AML-193 (cell line): ENCODE results near the gene LRRC66.

Experiments used
- DNase-seq, 2 experiments: peaks; one replicate each; lab custom pipeline; 2025; lab: John Stamatoyannopoulos, UW

Gene LRRC66, protein sequence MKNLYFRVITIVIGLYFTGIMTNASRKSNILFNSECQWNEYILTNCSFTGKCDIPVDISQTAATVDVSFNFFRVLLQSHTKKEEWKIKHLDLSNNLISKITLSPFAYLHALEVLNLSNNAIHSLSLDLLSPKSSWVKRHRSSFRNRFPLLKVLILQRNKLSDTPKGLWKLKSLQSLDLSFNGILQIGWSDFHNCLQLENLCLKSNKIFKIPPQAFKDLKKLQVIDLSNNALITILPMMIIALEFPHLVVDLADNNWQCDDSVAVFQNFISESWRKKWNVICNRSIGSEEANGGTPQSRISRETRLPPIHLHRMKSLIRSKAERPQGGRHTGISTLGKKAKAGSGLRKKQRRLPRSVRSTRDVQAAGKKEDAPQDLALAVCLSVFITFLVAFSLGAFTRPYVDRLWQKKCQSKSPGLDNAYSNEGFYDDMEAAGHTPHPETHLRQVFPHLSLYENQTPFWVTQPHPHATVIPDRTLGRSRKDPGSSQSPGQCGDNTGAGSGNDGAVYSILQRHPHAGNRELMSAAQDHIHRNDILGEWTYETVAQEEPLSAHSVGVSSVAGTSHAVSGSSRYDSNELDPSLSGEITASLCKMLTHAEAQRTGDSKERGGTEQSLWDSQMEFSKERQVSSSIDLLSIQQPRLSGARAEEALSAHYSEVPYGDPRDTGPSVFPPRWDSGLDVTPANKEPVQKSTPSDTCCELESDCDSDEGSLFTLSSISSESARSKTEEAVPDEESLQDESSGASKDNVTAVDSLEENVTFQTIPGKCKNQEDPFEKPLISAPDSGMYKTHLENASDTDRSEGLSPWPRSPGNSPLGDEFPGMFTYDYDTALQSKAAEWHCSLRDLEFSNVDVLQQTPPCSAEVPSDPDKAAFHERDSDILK

DNA sequence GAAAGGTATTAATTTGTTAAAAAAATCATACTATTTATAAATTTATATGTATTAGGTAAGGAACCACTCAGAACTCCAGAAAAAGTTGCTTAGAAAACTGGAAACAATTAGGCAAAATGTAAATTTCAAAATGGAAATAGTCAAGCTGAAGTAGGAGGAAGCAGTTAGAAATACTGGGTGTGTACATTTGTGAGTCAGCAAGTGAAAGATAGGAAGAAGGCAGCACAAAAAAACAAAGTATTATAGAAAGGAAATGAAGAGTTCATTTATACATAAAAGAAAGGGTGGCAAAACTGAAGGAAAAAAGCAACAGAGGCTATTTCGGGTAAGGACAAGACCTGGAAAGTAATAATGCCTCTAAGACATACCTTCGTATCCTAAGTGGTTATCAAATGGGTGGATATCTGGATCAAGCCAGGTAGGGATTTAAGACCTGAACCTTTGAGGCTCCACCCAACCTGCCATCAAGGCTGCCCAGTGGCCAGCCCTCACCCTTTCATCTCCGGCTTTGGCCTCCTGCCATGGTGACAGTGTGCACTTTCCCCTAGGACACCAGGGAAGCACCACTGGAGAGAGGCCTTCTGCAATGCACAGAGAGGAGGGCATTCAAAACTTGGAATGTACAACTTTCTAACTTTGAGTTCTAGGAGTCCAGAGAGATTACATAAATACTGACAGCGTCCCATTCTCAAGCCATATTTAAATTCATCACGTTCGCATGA, at the start of gene LRRC66:
TSS of gene LRRC66 (minus strand) at position 428 of the 722 bp plus-strand sequence. CDS start 2,750 bp downstream, outside the sequence.
- no peak for DNase-seq

DNA sequence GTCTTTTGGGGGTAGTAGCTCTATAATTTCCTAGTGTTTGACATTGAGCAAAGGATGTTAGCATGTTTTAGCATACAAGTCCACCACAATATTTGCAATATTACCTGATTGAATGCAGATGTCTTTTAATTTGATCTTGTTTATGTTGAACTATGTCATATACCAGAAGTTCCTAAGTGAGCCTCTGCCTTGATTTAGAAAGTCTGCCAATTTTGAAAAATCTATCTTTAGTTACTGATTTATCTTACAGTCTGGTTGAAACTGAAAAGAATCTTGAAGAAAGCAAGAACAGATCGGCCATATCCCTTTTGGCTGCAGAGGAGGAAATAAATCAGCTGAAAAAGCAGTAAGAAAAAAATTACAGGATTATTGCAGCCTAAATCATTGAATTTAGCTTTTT, 49.4 kb upstream of the LRRC66 start:
- no peak for DNase-seq

DNA sequence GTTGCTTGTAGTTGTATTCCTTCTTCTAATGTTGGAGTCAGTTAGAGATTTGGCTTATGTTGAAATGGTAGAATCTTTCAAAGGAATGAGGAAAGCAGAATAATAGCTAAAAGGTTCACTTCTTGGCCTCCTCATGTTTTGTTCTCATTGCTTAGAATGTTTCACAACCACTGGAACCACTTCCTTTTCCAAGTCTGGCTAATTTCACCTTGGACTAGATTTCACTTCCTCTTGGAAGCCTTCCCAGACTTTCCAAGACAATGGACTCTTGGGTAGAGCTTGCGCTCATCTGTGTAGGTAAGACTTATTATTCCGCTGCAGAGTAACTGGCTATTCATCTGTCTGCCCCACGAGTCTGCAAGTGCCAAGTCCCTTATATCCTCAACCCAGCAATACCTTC, 39.2 kb upstream of the LRRC66 start:
- no peak for DNase-seq

DNA sequence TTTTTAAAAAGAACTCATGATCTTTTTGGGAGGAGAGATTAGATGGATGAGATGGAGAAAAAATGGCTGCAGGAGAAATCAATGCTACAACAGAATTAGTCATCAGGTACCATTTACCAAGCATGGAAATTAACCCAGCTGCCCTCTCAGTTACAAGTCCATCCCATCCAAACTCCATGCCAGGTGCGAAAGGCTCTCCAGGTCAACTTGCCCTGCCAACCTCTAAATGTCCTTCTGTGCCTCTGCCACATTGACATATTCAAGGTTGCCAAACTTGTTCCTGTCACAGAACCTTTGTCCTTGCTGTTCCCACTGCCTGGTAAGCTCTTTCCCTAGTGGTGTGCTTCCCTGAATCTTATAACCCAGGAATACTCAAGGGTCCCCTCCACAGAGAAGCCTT, 38.1 kb upstream of the LRRC66 start:
- DNase-seq: no peak

DNA sequence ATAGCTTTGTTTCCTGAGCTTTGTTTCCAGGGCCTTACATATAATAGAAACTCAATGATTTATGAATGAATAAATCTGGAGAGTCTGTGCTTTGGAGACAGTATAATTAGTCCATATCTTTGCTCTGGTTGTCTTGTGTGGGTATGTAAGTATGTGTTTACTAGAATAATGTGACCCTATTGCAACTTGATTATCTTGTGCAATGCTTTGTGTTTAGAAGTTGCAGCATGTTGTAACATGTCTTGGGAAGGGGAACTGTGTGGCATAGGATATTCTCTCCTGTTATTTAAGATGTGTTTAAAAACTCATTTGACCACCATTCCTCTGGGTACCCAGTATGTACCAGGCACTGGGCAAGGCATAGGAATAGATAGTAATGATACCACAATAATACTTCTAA, 37.0 kb upstream of the LRRC66 start:
- DNase-seq: no peak

DNA sequence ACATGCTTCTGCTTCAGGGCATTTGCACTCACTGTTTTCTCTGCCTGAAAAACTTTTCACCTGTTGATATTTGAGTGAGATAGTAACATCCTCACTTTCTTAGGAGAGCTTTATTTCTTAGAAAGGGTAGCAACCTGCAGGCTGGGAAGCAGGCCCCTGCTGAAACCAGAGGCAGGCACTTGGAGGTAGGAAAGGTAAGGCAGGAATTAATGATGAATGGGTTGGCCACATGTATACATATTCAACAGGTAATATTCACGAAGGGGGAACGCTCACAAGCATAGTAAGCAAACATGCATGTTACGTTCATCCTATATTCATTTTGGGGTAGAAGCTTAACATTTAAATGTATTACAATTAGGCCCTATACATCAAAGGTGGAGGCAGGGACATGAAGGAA, 34.1 kb upstream of the LRRC66 start:
- DNase-seq: no peak

DNA sequence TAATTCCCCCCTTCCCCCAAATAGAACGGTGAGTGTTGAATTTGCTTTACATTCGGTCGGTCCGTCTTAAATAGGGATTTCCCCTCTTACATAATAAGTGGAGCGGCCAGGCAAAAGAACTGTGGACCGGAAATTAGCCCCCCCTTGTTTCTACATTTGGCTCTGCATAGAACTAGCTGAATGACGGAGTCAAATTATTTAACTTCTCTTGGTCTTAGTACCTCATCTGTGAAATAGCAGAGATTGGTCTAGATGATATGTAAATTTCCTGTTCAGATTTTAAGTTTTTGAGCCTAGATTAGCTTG, 32.3 kb upstream of the LRRC66 start:
- DNase-seq: no peak

DNA sequence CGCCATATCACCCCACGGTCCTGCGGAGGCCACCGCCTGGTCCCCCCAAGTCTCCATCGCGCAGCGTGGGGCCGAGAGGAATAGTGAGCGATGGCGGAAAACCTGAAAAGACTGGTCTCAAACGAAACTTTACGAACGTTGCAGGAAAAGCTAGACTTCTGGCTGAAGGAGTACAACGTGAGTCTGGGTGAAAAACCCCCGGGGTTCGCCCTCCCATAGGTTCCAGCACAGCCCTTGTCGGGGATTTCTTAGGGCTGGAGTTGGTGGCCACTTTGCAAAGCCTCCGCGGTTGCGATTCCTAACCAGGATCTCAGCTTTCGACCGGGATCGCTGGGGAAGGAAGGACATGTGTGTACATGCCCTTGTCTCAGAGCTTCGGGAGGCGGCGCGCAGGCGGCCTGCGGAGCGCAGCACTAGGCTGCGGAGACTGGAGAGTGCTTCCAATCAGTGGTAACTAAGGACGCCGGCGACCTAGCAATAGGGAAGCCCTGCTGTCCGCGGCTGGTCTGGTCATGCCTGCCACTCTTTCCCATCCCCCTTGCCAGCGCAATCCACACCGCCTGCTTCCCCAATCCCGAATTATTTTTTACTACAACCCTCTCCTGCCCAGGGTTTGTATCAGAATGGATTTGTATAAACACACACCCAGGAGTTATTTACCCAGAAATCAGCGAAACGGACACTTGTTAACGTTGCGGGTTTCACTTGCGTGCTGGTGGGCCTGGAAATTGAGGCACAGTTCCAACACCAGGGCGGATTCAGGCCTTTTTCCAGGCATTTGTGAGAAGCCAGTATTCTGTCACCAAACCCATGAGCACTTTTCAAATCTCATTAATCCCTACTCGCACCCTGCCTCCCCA, 31.7 kb upstream of the LRRC66 start:
- no peak for DNase-seq

DNA sequence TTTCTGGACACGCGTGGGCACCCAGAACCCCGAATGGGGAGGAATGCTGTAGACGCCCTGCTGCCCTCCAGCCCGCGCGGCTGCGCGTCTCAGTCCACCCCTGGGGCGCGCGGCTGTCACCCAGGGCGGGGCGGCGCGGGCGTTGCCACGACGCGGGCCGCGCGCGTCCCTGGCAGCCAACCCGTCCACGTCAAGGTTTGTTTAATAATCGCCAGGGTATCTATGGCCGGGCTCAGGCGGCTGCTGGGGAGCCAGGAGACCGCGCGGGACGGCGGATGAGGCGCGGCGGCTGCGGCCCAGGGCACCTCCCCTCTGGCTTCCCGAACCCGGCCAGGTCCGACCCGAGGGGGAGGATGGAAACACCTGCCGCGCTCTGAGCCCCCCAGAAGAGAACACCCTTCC, 31.1 kb upstream of the LRRC66 start, which contains the start of gene SPATA18:
TSS of gene SPATA18 (plus strand) at position 92 of the 402 bp plus-strand sequence. CDS start 401 bp downstream, outside the sequence.
- DNase-seq: no peak

DNA sequence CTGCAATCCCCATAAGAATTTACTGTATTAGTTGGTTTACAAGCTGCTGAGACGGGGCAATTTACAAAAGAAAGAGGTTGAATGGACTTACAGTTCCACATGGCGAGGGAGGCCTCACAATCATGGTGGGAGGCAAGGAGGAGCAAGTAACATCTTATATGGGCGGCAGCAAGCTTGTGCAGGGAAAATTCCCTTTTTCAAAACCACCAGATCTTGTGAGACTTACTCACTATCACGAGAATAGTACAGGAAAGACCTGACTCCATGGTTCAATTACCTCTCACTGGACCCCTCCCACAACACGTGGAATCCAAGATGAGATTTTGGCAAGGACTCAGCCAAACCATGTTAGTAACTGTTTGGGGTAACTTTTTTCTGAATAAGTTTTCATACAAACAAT, 29.1 kb upstream of the LRRC66 start:
- no peak for DNase-seq

DNA sequence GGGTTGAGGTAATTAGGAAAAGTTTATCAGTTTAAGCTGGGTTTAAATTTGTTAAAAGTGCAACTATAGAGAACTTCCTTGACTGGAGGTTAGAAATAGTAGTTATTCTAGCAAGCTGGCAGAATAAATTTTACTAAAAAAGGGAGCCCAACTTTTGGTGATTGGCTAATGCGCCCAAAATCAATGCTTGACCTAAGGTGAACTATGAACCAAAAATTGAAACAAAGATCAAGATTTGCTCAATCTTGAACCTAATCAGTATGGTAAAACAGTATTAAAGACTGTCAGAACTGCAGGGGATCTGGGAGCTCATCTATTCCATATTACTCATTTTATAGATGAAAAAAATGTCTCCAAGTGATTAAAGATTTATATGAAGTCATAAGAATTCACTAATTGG, 24.9 kb upstream of the LRRC66 start:
- DNase-seq: no peak

DNA sequence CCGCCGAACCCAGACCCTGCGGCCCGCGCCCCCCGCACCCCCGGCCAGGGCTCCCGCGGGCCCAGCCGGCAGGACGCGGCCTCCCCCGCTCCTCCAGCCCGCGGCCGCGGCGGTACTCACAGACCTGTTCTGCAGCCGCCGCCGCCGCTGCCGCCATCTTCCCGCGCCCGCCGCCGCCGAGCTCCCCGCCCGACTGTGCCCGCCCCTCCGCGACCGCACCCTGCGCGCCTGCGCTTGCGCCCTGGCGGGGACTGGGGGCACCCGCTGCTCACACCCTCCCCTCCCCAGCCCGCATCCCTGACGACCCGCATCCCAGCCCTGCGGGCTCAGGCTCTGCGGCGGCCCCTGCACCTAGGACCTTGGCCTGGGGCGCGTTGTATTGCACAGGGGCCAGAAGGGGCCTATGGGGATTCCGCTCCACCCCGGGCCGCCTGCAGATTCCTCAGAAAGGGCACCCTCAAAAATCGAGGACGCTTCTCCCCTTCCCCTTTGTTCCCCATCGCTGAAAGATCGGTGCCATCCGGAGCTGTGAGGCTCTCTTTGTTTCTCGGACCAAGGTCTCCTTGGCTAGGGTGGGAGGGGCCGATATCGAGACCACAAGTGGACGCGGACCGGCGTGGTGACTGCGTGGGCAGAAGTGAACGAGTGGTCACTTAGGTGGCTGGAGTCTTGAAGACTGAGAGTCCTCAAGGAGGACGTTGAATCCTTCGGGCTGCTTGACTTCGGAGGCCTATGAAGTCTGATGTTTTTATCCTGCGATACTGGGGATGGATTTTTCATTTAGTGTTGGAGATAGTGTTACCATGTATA, 18.1 kb upstream of the LRRC66 start, which contains the start of gene SGCB:
TSS of gene SGCB (minus strand) at position 197 of the 810 bp plus-strand sequence. CDS start at position 157, 40 bp downstream.
- DNase-seq: no peak

DNA sequence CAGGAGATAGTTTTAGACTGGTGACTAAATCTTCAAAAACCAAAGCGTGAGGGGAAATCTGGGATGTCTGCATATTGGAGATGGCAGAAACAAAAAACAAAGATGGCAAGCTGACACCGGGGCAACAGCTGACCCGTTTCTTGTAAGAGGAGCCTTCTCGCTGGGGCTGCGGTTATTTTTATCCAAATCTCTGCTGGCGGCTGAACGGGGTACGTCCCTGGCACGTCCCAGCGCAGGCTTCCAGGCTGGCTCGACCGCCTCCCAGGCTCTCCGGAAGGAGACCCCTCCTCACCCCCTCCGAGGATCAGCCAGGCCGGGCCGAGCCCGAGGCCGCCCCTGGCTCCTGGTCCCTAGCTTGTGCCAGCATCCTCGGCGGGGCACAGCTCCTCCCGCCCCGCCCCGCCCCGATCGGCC, 17.5 kb upstream of the LRRC66 start:
- DNase-seq: no peak

DNA sequence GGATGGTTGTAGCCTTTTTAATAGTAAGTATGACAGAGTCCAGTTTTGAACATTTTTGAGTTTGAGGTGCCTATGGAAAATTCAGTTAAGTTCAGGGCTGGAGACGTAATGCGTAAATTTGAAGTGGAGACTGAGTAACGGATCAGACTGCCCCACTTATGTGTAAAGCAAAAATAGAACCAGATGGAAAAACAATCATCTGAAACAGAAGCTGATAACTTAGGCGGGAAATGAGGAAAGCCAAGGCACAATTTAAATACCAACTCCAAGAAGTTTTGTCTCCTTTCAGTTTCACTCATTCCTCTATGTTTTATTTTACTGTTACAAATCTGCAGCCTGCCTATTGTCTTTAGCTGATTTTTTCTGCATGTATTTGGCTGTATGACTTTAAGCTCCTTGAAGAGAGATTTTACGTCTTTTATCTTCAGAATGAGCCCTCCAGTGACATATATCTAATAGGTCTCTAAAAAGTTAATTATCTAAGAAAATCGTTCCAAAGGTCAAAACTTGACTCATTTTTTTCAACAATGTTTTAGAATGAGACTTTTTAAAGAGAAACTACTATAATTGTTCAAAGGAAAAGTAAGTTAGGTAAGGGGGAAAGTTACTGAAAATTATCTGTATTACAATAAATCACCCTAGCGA, 16.8 kb upstream of the LRRC66 start:
- no peak for DNase-seq

DNA sequence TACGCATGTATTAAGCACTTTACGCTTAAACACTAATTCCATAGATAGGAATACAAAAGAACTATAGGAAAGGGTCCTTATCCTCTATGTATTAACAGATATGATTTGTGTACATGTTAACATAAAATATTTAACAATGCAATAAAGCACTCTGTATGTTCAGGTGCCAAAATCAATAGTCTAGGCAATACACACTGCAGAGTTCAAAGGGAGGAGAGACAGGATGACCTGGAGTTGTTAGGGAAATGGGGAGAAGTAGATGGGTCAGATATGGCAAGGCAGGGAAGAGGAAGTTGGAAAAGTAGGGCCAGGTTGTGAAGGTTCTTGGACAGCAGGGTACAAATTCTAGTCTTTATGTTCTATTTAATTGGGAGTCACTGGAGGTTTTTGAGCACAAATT, 15.0 kb upstream of the LRRC66 start:
- no peak for DNase-seq

DNA sequence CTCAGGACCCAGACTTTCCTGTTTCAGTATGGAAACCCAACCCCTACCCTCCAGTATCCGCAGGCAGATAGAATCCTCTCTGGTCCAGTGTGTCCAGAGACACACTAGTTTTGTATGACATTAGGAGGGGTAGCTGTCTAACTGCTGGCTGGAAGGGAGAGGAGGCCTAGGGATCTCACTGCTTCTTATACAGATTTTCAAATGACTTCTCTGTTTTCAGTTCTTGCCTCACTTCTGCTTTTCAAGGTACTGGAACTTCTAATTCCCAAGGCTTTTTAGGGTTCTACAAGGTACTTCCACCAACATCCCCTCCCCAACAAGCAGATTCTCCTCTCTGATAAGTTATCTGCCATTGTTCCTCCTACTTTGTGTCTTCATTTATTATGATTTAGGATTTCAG, 11.8 kb upstream of the LRRC66 start:
- DNase-seq: no peak

DNA sequence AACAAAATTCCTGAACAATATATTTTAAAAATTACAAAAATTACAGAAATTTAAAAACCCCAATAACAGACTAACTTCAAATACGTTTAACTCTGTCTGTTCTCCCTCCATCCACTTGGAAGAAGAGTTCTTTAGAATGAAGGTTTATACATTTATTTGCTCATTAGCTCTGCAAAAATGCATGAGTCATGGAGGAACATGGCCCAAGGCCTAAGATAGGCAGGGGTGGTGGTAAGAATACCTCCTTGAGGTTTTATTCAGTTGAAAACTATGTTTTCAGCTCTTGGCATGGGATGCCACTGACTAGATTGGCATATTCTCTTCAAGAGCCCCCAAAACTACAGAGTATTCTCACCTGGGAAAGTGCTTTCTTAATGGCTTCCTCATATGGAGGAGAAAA, 8.8 kb upstream of the LRRC66 start:
- no peak for DNase-seq

DNA sequence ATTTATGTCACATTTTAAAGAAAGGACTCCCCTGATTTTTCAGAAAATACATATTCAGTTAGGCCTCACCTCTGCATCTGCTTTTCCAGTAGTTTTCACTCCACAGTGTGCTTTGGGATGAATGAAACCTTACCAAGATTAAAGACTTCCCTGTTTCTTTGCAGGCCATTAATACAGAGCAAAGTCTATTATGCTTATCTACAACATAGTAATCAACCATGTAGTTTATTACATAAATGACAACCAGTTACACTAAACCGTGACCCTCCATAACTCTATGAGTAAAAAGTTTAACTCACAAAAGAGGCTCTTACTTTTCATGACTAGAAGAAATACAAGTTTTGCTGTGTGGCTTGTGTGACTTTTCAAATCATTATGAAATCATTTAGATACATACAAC, 2.3 kb downstream of the LRRC66 start:
- no peak for DNase-seq

DNA sequence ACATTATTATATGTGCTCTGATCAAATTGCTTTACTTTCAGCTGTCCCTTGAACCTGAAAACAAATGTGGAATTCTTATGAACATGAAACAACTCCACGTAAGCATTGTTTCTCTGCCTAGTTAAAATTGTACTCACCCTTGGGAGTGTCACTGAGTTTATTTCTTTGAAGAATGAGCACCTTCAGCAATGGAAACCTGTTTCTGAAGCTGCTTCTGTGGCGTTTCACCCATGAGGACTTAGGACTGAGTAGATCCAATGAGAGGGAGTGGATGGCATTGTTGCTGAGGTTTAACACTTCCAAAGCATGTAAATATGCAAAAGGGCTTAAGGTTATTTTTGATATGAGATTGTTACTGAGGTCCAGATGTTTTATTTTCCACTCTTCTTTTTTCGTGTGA, 3.2 kb downstream of the LRRC66 start:
- DNase-seq: no peak

DNA sequence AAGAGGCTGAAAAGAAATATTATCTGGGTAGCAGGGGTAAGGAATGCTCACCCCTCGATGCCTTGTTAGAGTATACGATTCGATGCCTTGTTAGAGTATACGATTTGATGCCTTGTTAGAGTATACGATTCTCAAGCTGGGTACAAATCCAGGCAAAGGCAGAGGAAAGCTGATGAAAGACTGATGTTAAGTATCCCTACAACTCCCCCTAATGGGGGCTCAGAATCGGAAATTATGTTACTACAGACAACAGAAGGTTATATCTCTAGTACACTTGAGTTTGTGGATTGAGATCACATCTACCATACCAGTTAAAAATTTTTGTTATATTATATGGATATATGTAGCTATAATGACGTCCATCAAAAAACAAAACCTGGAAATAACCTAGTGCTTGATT, 4.8 kb downstream of the LRRC66 start:
- no peak for DNase-seq
